GM12865 (cell line): Measurements from ENCODE around the gene AARSD1.

Experiments
- DNase-seq: peaks from one replicate; pipeline ENCODE4 v3.0.0; 2010; ENCODE audit warnings: low read depth
- H3K4me3 ChIP-seq: 2 replicates; pipeline ENCODE4 v1.5.1; 2011; ENCODE audit warnings: mild to moderate bottlenecking, low read depth, low read length, control low read depth
- TF ChIP-seq, protein P1 (sequence below): IDR thresholded peaks from 2 replicates; pipeline ENCODE4 v1.5.1; 2011; ENCODE audit warnings: low read length, control low read depth, low read depth, inconsistent platforms; ENCODE audit not compliant: insufficient read depth; ENCODE audit errors: missing control alignments

AARSD1 gene

DNA sequence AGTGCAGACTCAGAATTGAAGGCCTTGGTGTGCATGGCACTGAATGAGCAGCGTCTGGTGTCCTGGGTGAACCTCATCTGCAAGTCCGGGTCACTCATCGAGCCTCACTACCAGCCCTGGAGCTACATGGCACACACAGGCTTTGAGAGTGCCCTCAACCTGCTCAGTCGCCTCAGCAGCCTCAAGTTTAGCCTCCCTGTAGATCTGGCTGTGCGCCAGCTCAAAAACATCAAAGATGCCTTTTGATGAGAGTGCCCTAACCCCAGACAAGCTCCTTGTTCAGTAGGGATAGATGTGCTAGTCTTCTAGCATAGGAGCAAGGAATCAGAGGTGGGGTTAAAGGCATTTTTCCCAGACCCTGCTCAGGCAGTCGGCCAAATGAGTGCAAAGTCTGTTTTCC is 27.2 kb upstream of the AARSD1 start:
- no peak for DNase-seq
- TF ChIP-seq, protein P1, sequence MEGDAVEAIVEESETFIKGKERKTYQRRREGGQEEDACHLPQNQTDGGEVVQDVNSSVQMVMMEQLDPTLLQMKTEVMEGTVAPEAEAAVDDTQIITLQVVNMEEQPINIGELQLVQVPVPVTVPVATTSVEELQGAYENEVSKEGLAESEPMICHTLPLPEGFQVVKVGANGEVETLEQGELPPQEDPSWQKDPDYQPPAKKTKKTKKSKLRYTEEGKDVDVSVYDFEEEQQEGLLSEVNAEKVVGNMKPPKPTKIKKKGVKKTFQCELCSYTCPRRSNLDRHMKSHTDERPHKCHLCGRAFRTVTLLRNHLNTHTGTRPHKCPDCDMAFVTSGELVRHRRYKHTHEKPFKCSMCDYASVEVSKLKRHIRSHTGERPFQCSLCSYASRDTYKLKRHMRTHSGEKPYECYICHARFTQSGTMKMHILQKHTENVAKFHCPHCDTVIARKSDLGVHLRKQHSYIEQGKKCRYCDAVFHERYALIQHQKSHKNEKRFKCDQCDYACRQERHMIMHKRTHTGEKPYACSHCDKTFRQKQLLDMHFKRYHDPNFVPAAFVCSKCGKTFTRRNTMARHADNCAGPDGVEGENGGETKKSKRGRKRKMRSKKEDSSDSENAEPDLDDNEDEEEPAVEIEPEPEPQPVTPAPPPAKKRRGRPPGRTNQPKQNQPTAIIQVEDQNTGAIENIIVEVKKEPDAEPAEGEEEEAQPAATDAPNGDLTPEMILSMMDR: no peak

DNA sequence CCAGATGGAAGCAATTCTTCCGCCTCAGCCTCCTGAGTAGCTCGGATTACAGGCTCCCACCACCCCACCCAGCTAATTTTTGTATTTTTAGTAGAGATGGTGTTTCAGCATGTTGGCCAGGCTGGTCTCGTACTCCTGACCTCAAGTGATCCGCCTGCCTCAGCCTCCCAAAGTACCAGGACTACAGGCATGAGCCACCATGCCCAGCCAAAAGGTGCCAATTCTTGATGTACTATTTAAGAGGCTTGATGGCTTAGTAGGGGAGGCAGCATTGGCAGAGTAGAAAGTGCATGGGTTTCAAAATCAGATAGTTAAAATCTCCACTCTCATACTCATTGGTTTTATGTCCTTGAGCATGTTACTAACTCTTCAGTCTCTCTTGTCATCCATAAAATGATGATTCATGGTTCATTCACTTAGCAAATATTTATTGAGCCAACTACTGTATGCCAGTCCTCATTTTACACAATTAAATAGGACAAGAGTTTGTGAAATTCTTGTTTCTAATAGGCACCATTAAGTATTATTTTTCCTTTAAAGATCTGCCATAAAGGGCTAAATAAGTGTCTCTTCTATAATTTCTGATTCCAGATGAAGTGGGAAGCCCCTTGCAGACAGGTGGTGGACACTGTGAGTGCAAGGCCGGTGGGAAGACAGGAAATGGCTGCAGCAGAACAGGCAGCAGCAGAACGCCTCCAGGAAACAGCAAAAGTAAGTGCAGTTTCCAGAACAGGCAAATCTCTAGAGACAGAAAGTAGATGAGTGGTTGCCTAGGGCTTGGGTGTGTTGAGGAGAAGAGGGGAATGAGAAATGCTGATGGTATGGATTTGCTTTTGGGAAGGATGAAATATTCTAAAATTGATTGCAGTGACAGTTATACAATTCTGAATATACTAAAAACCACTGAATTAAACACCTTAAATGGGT is 25.7 kb upstream of the AARSD1 start:
- no peak for DNase-seq
- H3K4me3 ChIP-seq: no peak overlapping the region
- TF ChIP-seq, protein P1: no peak

More for the DNA sequence above, 27.2 kb upstream of the AARSD1 start:
- H3K4me3 ChIP-seq: no peak overlapping the region

DNA sequence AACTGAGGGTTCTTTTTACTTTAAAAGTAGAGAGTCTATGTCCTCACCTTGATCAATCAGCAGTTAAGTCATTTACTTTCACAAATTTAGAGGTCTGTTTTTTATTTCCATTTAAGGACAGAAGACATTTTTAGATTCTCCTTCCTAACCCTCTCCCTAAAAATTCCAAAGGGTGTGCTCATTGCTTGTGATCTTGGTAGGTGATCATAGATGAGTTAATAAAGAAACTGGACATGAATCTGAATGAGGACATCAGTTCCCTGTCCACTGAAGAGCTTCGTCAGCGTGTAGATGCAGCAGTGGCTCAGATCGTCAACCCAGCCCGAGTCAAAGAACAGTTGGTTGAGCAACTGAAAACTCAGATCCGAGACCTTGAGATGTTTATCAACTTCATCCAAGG is 24.9 kb upstream of the AARSD1 start:
- DNase-seq: no peak
- TF ChIP-seq, protein P1: no peak
- no peak overlapping the region for H3K4me3 ChIP-seq

DNA sequence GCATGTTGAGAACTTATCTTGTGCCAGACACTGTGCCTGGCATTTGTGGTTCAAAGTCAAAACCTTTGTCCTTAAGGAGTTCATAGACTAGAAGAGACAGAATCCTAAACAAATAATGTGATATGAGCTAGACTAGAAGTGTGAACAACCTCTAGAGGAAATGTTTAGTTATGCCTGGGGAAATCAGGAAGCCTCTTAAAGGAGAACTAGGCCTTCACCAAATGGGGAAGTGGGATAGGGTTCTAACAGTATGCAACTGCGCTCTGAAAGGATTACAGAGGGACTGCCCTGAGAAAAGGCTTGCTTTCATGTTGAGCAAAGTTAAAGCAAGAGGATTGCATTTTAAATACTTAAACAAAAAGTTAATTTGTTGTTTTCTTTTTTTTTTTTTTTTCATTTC is 21.0 kb upstream of the AARSD1 start:
- DNase-seq: peak; percentile 82
- H3K4me3 ChIP-seq: peak overlapping the region; percentile 27; the same call in 1 of the 2 replicates
- TF ChIP-seq, protein P1: no peak

DNA sequence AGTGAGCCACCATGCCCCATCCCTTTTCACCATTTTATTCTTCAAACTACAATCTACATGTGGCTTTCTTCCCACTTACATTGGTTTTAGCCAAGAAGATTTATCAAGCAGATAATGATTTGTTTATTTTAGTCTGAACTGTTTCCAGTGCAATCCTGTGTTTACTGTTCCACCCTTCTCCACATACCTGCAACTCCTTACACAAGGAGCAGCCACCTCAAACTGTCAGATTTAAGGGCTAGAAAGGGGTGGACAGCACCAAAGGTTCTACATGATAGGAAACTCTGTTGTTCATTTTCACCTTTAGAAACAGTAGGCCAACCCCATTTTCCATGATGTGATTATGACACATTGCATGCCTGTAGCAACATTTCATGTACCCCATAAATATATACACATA is 18.0 kb upstream of the AARSD1 start:
- H3K4me3 ChIP-seq: no peak overlapping the region
- TF ChIP-seq, protein P1: no peak

DNA sequence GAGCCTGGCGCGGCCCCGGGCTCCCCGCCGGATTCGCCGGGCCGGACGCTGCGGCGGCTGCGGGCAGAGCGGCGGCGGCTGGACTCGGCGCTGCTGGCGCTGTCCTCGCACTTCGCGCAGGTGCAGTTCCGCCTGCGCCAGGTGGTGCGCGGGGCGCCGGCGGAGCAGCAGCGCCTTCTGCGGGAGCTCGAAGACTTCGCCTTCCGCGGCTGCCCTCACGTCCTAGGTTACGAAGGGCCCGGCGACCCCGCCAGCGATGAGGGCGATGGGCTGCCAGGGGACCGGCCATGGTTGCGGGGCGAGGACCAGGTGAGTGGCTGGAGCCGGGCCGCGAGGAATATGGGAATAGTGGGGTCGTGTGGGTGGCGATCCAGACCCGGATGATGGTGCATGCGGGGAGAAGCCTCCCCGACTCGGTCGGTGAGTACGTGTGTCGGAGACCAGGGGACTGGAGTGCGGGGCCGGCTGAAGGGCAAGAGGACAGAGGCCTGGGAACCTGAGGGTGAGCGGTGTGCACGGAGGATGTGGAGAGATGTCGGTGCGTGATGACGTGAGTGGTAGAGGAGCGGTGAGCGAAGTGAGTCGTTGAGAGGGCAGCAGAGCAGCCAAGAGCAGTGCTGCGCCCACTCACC is 16.6 kb upstream of the AARSD1 start:
- H3K4me3 ChIP-seq: peak overlapping the region; percentile 89
- TF ChIP-seq, protein P1: peak; percentile 28
- peak; percentile 80 for DNase-seq

More for the DNA sequence above, 18.0 kb upstream of the AARSD1 start:
- no peak for DNase-seq
